ENCODE results near the gene KCTD15.
A peak's percentile ranks its signal among the peaks of the same experiment; 100 is the strongest.

KCTD15 gene

DNA sequence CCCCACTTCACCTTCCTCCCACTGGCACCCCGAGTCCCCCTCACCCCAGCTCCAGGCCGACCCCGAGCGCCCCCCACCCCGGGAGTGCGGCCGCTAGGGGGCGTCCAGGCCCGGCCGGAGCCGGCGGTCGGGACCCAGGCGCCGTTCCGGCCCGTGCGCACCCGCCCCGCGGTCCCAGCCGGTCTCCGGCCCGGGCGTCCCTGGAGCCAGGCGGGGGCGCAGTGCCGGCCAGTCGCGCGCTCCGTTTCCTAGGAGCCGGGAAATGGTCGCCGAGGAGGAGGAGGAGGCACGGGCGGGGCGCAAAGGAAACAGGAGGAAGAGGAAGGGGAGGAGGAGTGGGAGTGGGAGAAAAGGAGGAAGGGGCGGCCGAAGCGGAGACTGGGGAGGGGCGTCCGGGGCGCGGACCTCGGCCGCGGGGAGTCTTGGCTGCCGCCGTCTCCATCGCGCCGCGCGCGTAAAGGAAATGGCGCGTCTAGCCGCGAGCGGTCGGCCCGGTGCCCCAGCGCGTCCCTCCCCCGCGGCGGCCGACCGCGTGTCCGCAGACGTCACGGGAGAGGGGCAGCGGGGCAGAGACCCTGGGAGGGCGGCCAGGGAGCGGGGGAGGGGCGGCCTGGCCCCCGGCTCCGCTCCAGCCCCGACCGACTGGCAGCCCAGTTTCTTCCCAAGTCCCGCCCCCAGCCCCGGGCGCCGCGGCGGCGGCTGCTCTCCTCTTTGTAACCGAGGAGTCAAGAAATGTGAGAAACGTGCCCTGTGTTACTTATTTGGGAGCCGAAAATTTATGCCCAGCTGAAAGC lies 1.1 kb upstream of the KCTD15 start:
- peak in 43 of 56 donors; percentile 23 to 85 (median 65) for DNase-seq

DNA sequence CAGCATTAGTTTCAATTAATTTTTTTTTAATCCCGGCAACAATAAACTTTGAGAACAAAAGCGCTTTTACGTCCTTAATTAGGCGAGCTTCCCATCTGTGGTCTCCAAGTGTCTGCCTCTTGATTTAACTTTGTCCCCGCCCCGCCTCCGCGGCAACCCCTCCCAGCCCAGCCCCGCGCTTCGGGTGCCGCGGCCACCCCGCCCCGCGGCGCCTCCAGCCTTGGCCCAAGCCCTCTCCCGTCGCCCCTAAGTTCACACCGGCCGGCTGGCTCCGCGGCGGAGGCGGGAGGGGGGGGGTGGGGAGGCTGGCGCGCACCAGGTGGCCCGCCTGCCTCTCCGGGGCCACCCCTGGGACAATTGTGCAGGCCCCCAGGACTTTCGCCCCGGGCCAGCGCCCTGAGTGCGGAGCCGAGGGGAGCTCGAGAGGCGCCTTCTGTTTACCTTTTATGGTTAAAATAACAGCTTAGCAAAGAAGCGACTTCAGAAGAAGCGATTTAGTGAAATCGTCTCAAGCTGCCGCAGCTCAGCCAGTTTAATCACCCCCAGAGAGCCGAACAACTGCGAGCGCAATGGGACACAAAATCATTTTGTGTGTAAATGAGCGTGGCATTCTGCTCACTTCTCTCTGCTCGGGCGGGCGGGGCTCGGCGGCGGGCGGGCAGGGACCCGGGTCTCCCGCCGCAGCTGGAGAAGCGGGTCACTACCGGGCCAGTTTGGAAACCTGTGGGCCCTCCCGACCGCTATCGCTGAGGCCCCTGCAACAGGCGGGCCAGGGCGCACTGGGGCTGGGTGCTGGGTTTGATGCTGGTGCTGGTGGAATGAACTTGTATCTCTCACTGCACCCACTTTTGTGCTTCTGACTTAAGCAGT lies 1.4 kb downstream of the KCTD15 start:
- peak in 14 of 56 donors; percentile 17 to 53 (median 30) for DNase-seq

DNA sequence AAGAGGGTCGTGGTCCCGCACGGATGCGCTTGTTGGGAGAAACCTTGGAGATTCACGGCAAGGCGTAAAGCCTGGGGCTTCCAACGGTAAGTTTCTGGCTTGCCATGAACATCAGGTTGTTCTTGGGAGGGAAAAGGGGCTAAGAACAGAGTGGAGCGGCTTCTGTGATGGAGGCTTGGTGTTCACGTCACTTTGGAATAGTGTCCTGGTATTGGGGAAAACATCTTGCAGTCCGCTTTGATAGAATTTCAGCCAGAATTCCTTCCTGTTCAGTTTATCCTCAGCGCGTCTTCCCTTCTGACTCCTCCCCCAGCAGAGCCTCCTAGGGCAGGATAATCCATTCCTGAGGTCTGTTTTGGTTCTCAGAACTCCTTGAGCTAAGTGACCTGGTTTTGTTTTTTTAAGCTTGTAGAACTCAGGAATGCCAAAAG lies 2.0 kb downstream of the KCTD15 start:
- no peak for DNase-seq

DNA sequence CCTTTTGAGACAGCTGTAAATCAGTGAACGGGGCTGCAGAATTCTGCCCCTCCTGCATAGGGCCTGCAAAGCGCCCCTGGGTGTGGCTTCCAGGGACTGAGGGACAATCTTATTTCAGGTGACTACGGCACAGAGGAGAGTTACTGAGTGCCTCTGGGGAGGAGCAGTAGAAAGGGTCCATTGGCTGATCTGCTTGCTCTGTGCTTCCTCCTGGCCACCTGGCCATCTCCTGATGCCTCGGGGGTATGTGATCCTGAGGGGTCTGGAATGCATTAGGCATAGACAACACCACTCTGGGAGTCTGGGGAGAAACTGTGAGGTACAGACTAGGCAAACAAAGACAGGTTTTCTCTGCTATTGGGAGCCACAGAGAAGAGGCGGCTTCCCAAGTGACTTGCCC lies 2.8 kb downstream of the KCTD15 start:
- DNase-seq, result no peak

DNA sequence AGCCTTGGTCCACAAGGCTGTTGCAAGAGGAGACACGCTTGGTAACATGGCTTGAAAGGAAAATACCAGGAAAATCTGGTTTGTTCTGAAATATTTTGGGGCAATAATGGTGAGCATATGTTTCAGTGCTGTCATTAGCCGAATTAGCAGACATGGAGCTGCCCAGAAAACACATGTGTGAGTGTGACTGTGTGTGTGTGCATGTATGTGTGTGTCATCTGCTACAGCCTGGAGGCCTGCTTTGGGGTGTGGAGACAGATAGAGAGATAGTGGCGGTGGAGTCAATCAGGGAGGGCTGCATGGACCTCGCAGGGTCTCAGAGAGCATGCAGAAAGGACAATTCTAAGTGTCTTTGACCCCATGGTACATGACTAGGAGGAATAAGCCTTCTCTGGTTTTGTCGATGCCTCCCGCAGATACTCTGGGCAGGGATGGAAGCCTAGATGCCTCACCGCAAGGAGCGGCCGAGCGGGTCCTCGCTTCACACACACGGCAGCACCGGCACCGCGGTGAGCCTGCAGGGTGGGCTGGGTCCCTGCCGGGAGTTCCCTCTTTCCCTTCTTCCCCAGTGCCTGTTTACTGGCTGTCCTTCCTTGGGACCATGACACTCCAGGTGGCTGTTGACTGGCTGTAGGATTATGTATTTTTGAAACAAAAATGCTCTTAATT lies 3.5 kb downstream of the KCTD15 start:
- no peak for DNase-seq

DNA sequence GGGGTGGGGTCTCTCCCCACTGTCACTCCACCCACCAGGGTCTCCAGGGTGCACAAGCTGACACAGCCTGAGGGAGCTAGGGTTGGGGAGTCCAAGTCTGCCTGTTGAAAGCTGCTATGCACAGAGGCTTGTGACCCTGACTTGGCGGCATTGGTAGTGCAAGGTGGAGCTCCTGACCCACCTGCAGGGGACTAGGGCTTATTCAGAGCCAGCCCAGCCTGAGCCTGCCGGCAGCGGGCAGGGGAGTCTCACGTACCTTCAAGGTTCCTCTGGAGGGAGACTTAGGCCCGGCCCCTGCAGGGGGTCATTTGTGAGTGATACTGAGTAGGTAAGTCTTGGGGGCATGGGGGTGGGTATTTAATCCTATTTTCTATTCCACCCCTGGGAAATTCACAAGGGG lies 4.7 kb downstream of the KCTD15 start:
- DNase-seq, result no peak

DNA sequence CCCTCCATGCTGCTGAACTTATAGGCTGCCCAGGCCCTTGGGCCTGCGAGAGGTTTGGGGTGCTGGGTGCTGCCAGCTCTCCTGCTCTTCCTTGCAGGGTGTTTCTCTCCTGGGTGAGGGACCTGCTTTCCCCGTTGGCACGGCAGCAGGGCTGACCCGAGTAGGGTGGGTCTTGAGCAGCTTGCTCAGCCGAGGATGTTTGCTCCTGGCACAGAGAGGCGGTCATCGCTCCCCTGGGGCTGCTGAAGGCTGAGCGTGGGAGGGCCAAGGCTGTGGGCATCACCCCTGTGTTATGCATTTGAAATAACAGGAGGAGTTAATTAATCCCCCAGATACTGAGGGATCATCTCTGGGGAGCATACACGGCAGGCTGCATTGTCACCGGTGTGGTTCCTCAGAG lies 5.3 kb downstream of the KCTD15 start:
- DNase-seq, result no peak

DNA sequence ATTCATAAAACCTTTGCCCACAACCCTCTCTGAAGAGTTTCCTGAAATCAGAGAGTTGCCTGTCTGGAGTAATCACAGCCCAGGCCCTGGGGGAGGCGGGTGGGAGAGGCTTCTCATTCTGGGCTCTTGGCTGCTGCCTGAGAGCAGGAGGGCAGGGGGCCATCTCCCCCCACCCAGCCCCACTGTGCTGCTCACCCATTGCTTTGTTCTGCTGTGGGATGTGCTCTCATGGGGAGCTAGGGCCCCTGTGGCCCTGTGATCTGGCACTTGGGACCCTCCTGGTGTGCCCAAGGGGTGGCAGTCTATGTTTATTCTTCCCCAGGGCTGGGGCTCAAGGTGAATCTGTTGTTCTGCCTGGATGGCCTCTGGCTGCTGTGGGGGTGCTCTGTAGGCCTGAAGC lies 6.1 kb downstream of the KCTD15 start:
- no peak for DNase-seq

DNA sequence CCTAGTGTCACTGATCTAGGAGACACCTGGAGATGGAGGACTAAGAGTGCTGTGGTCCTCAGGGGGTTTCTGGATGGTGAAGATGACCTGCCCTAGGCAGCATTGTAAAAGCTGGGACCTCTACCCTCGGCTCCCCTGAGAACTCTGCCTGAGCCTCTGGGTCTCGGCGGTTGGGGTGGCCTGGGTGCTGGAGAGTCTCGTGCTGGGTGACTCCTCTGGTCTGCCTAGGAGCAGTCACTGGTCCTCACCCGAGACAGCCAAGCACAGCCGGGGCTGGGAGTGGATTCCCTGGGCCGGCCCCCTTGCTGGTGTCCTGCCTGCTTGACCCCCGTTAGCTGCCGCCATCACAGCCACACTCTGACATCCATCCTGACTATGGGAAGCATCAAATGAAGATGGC lies 6.7 kb downstream of the KCTD15 start:
- no peak for DNase-seq

DNA sequence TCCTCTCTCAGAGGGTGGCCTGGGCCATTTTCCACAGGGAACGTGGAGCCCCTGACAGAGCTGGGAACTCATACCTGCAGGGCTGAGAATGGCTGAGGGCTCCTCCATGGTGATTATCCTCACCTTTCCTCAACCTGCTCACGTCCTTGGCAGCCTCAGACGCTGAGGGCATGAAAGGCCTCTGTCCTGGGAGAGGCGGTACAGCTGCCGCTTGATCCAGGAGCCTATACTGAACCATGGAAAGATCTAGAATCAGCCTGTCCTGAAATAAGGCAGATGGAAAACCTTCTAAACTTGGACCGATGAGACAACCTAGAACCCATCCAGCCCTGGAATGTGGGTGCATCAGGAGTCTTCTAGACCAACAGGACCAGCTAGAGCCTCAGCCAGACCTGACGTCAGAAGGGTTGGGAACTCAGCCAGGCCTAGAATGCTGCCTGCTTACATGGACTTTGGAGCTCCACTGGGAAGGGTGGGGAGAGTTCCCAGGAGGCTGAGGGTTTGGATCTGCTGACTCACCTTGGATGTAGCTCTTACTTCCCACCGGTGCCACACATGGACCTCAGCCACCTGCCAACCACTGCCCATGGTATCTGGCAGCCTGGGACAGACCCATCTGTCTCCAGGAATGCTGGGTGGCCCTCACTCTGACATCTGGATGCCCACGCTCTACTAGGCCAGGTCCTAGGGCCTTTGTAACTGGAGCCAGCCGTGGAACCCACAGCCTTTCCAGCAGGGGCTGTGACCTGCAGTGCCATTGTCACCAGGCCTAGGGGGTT lies 7.5 kb downstream of the KCTD15 start:
- peak in 25 of 56 donors; percentile 7 to 72 (median 32) for DNase-seq

DNA sequence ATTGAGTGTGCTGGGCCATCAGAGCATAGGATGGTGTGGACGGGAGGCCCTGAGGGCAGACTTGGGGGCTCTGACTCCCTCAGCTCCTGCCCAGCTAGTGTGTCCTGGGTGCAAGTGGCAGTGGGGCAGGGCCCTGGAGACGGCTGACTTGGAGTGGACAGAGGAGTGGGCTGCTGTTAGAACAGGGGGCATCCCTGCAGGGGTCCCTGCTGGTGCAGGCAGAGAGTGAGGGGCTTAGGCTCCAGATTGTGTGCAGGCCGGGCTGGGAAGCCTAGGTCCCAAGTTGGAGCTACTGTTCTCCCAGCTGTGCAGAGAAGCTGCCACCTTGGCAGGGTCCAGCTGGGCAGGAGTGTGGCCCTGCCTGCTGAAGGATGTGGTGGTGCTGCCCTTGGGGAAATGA lies 8.6 kb downstream of the KCTD15 start:
- DNase-seq, result no peak

DNA sequence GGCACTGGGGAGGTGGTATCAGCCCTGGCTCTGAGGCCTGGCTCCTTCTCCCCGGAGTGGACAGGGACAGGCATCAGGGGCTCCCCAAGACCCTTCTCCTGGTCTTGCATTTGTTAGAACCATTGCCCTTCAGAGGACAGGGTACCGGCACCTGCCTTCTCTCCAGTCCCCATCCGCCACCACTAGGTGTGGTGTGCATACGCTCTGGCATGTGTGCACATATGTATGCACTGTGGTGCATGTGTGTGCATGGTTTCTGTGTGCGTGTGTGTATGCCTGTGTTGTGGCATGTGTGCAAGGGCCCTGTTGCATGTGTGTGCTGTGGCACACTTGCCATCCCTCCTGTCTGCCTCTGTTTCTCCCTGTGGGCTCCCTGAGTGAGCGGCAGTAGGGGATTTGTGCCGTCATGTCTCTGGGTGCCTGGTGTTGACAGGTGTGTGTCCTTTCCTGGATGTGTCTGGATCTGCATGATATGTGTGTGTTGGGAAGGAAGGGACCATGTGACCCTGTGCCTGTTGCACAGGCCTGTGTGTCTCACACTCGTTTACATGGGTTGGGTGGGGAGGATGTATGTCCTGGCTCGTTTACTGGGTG lies 9.3 kb downstream of the KCTD15 start:
- DNase-seq, result no peak

DNA sequence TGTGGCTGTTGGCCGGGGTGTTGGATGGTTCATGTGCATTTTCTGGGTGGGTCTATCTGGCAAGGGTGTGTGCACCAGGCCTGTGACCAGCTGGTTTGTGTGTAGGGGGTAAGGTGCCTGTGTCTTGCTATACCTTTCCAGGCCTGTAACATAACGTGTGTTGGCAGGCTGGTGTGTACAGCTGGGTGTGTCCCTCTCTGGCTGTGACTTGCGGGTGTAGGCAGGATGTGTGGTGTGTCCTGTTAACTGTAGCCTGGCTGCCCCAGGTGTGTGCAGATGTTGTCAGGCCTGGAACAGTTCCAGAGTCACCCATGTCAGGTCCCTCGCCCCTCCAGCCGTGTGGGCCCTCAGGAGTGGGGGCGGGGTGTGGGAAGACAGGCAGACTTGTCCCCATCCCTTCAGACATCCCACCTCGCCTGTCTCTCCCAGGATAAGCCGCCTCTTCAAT lies 9.8 kb downstream of the KCTD15 start:
- no peak for DNase-seq

DNA sequence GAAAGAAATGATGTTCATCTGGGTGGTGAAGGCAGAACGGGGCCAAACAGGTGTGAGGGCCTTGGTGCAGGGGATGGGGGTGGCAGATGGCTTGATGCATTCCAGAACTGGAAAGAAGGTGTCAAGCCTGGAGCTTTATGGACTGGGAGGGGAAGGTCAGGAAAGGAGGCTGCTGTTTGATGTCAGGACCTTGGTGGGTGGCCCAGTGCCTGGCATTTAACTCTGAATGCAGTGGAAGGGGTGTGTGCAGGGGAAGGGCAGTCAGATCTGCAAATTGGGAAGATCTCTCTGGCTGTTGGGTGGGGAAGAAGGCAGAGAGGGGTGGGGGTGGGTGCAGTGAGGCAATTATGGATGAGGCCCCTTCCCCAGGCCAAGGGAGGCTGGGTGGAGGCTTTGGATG lies 11.7 kb downstream of the KCTD15 start:
- no peak for DNase-seq

DNA sequence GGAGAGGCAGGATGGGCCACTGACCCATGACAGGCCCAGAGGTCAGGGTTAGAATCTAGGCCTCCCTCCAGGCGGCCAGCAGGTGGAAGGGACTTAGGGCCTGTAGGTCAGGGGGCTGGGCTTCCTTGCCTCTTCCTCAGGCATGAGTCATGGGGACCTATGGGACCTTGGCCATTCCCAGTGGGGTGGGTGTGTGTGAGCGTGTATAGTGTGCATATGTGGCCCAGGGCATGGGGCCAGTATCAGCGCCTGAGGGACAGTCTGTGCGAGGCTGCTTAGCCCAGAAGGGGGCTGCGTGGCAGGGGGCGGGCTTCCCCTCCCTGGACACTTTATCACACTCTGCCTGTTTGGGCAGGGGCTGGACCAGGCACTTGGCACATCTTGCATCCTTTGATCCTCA lies 13.3 kb downstream of the KCTD15 start:
- no peak for DNase-seq

DNA sequence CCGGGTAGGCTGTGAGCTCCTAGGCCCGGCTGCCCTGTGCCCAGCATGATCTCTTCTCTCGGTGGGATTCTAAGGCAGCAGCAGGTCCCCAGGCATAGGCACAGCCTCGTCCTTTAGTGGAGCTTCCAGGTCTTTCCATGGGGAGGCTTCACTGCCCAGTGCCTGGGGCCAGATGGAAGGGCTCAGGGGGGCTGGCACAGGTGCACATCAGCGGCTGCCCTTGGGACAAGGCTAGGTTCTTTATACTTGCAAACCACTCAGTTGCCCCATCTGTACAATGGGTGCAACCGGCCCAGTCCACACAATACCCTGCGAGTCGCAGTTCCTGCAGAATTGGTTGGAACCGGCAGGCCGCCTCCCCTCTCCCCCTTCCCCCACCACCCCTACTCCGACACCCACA lies 14.2 kb downstream of the KCTD15 start:
- DNase-seq, result no peak

DNA sequence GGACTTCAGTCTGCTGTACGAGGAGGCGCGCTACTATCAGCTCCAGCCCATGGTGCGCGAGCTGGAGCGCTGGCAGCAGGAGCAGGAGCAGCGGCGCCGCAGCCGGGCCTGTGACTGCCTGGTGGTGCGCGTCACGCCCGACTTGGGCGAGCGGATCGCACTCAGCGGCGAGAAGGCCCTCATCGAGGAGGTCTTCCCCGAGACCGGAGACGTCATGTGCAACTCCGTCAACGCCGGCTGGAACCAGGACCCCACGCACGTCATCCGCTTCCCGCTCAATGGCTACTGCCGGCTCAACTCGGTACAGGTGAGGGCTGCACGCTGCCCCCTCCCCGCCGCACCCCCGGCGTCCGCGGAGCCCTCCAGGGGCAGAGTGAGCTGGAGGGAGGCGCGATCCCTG lies 14.6 kb downstream of the KCTD15 start:
- DNase-seq, result no peak

DNA sequence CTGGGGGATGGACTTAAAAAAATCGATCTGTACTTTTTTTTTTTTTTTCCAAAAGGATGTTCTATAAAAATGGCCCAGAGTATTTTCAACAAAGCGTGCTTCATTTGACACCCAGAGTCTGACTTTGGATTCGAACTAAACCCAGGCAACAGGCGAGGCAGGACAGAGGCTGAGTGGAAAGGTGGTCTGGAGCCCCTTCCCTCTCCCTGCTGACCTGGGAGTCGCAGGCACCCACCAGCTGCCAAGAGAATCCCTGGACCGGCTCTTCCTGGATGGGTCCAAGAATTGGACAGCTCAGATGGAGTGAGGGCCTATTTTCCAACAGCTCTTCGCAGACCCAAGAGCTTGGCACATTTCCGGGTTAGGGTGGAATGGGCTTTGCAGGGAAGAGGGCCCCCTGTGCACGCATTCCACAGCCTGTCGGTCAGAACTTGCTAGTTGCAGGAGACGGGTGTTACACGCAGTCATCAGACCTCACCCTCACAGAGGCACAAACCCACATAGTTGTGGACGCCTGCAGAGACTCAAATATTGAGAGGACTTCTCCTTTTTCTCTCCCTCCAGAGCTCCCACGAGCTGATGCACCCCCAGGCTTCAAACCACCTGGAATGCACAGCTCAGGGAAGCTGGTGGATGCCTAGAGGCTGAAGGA lies 15.2 kb downstream of the KCTD15 start:
- DNase-seq, result no peak

DNA sequence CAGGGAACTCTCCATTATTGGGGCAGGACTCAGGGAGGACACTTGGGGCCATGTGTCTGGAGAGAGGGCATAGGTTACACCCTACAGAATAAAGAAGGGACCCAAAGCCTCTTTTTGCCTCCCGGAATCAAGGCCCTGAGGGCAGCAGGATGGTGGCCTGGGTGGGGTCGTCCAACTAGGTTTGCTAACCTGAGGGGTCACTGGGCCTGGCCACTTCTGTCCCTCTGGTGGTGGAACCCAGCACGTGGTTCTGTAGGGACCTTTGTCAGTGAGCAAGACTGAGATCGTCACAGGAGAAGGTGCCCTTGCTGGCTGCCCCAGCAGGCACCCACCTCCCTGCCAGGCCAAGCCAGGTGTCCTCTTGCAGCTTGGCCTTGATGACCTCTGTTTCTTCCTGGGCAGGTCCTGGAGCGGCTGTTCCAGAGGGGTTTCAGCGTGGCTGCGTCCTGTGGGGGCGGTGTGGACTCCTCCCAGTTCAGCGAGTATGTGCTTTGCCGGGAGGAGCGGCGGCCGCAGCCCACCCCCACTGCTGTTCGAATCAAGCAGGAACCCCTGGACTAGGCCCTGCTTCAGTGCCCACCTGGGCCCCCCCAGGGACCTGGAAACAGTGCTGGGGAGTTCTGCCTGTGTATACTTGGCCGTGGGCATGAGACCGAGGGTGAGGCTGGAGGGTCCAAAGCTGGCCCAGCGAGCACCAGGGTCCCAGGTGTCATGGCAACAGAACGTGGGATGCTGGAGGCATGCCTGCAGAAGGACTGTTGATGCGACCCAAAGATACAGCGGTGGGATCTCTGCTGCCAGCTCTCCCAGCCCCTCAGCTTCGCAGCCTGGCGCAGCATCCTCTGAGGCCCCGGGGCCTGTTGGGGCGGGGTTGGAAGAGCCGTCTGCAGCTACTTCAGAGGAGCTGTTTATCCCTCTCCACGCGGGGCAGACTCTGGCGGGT lies 16.0 kb downstream of the KCTD15 start:
- DNase-seq, result no peak
